ENCODE measurements around the gene POLA2.
"Not testable (repeated sequence)": the region's sequence is repeated elsewhere in the genome, so short reads cannot be mapped to it uniquely, and the experiment has no call there.

POLA2 gene

DNA sequence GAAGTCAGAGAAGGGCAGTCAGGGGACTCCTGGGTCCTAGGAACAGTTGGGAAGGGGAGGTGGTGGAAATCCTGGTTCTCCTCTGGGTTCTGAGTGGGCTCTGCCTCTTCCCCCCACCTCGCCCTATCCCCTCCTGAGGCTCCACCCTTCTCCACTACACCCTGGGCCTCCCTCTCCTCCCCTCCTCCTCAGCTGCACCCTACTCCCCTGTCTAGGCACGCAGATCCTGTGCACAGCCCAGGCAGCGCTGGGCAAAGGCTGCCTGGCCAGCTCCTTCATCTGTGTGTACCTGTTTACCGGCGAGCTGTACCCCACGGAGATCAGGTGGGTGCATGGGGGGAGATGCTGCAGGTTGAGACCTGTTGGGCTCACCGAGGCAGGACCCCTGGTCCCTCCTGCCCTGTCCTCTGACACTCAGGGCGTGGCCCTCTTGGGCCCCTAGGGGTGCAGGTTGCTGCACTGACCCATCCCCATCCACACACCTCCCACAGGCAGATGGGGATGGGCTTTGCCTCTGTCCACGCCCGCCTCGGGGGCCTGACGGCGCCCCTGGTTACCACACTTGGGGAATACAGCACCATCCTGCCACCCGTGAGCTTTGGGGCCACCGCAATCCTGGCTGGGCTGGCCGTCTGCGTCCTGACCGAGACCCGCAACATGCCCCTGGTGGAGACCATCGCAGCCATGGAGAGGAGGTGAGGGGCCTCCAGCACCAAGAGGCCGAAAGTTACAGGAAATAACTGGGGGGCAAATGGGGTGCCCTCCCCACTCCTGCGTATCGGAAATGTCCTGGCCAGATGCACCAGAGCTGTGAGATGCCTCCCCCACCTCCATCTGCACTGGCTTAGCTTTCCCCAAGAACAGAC lies 25.3 kb upstream of the POLA2 start:
- H3K4me3 ChIP-seq (ENCODE audit: low read depth, low read length), result no peak overlapping the region
- no peak for DNase-seq (ENCODE audit: low read depth)
- TF ChIP-seq POLR2A (IDR thresholded peaks at IDR 0.05; ENCODE audit: extremely low read depth, insufficient read length), result no peak
- TF ChIP-seq, protein P1, sequence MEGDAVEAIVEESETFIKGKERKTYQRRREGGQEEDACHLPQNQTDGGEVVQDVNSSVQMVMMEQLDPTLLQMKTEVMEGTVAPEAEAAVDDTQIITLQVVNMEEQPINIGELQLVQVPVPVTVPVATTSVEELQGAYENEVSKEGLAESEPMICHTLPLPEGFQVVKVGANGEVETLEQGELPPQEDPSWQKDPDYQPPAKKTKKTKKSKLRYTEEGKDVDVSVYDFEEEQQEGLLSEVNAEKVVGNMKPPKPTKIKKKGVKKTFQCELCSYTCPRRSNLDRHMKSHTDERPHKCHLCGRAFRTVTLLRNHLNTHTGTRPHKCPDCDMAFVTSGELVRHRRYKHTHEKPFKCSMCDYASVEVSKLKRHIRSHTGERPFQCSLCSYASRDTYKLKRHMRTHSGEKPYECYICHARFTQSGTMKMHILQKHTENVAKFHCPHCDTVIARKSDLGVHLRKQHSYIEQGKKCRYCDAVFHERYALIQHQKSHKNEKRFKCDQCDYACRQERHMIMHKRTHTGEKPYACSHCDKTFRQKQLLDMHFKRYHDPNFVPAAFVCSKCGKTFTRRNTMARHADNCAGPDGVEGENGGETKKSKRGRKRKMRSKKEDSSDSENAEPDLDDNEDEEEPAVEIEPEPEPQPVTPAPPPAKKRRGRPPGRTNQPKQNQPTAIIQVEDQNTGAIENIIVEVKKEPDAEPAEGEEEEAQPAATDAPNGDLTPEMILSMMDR (IDR thresholded peaks at IDR 0.05; ENCODE audit: low read depth, low read length), result no peak
- TF ChIP-seq, protein P2, sequence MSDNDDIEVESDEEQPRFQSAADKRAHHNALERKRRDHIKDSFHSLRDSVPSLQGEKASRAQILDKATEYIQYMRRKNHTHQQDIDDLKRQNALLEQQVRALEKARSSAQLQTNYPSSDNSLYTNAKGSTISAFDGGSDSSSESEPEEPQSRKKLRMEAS (IDR thresholded peaks at IDR 0.05; ENCODE audit: low read depth, low read length), result no peak
- TF ChIP-seq MYC (IDR thresholded peaks at IDR 0.05; ENCODE audit: low read depth, low read length), result no peak

DNA sequence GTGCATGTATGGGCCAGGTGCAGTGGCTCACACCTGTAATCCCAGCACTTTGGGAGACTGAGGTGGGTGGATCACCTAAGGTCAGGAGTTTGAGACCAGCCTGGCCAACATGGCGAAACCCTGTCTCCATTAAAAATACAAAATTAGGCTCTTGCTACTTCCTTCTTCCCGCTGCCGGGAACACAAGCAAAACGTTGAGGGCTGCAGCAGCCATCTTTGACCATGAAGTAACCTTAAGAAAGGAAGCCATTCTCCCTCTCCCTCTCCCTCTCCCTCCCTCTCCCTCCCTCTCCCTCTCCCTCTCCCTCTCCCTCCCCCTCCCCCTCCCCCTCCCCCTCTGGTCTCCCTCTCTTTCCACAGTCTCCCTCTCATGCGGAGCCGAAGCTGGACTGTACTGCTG lies 23.5 kb upstream of the POLA2 start:
- not testable (repeated sequence) for DNase-seq (ENCODE audit: low read depth); H3K4me3 ChIP-seq (ENCODE audit: low read depth, low read length)

DNA sequence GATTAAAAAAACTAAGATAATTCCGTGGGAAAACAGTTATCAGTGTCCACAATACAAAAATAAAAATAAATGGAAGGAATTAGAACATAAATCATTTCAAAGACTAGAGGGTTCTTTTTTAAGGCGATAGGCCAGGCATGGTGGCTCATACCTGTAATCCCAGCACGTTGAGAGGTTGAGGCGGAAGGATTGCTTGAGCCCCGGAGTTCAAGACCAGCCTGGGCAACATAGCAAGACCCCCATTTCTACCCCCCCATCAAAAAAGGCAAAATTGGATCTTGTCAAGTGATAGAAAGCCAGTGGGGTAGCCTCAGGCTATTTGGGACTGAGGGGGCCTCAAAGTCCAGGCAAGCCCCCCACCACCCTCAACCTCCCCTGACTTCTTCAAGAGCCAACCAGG lies 20.6 kb upstream of the POLA2 start:
- no peak overlapping the region for H3K4me3 ChIP-seq (ENCODE audit: low read depth, low read length)
- DNase-seq (ENCODE audit: low read depth), result no peak
- TF ChIP-seq MYC (IDR thresholded peaks at IDR 0.05; ENCODE audit: low read depth, low read length), result no peak
- TF ChIP-seq, protein P2 (IDR thresholded peaks at IDR 0.05; ENCODE audit: low read depth, low read length), result no peak
- no peak for TF ChIP-seq POLR2A (IDR thresholded peaks at IDR 0.05; ENCODE audit: extremely low read depth, insufficient read length)
- TF ChIP-seq, protein P1 (IDR thresholded peaks at IDR 0.05; ENCODE audit: low read depth, low read length), result no peak

DNA sequence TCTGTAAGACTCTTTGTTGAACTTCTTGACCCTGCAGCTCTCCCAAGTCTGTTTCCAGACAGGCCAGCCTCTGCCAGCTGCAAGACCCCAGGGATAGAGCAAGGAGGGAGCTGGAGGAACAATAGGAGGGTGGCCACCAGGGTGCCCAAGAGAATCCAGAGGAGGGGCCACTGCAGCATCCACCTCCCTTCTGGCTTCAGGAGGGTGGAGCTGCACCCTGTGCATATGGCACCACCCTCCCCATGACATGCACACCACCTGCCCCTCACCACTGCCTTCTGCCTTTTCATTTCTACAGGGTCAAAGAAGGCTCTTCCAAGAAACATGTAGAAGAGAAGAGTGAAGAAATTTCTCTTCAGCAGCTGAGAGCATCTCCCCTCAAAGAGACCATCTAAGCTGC lies 20.1 kb upstream of the POLA2 start:
- DNase-seq (ENCODE audit: low read depth), result no peak
- no peak for TF ChIP-seq MYC (IDR thresholded peaks at IDR 0.05; ENCODE audit: low read depth, low read length)
- TF ChIP-seq, protein P2 (IDR thresholded peaks at IDR 0.05; ENCODE audit: low read depth, low read length), result no peak
- no peak for TF ChIP-seq POLR2A (IDR thresholded peaks at IDR 0.05; ENCODE audit: extremely low read depth, insufficient read length)
- TF ChIP-seq, protein P1 (IDR thresholded peaks at IDR 0.05; ENCODE audit: low read depth, low read length), result no peak
- no peak overlapping the region for H3K4me3 ChIP-seq (ENCODE audit: low read depth, low read length)

DNA sequence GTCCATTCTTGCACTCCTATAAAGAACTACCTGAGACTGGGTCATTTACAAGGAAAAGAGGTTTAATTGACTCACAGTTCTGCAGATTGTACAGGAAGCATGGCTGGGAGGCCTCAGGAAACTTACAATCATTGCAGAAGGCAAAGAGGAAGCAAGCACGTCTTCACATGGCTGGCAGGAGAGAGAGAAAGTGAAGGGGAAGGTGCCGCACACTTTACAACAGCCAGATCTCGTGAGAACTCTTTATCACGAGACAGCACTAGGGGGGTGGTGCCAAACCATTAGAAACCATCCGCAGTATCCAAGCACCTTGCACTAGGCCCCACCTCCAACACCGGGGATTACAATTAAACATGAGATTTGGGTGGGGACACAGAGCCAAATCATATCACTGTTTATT lies 19.4 kb upstream of the POLA2 start:
- no peak overlapping the region for H3K4me3 ChIP-seq (ENCODE audit: low read depth, low read length)
- no peak for DNase-seq (ENCODE audit: low read depth)
- TF ChIP-seq MYC (IDR thresholded peaks at IDR 0.05; ENCODE audit: low read depth, low read length) (no peak), POLR2A (IDR thresholded peaks at IDR 0.05; ENCODE audit: extremely low read depth, insufficient read length) (no peak)
- TF ChIP-seq, protein P1 (IDR thresholded peaks at IDR 0.05; ENCODE audit: low read depth, low read length), result no peak
- TF ChIP-seq, protein P2 (IDR thresholded peaks at IDR 0.05; ENCODE audit: low read depth, low read length), result no peak

DNA sequence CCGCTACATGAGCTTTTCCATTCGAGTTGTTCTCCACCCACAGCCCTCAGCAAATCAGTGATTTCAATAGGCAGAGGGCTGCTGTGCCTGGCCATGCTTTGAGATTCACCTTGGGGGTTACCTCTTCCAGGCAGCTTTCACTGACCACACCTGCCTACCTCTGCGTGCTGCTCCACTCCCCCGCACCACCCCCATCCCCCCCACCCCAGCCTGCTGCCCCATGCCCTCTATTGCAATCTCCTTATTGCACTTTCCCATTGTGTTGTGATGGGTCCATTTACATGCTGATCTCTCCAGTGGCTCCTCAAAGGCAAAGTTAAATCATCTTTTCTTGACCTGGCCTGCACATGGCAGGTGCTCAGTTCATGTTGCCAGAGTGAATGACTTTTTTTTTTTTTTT lies 18.0 kb upstream of the POLA2 start:
- TF ChIP-seq, protein P1 (IDR thresholded peaks at IDR 0.05; ENCODE audit: low read depth, low read length), result no peak
- TF ChIP-seq POLR2A (IDR thresholded peaks at IDR 0.05; ENCODE audit: extremely low read depth, insufficient read length), result no peak
- TF ChIP-seq MYC (IDR thresholded peaks at IDR 0.05; ENCODE audit: low read depth, low read length), result no peak
- TF ChIP-seq, protein P2 (IDR thresholded peaks at IDR 0.05; ENCODE audit: low read depth, low read length), result no peak
- DNase-seq (ENCODE audit: low read depth), result no peak
- H3K4me3 ChIP-seq (ENCODE audit: low read depth, low read length), result no peak overlapping the region

DNA sequence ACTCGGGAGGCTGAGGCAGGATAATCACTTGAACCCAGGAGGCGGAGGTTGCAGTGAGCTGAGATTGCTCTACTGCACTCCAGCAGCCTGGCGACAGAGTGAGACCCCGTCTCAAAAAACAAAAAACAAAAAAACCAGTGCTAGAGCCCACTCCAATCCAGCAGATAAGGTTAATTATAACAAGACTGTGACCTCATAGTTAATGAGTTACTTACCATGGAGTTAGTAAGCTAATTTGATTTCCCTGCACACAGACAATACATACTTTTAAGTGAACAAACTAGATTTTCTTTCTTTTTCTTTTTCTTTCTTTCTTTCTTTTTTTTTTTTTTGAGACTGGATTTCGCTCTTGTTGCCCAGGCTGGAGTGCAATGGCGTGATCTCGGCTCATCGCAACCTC lies 16.7 kb upstream of the POLA2 start:
- DNase-seq (ENCODE audit: low read depth); H3K4me3 ChIP-seq (ENCODE audit: low read depth, low read length): not testable (repeated sequence)
